Mesothelial cell of epicardium (in vitro differentiated cells): ENCODE results near the gene SAFB2. TPM values are rescaled to one million over a fixed set of nuclear protein-coding genes. Genes with fewer than 3 reads are reported as not detected.

Experiments used
- DNase-seq, 2 experiments: peaks; one replicate each; pipeline ENCODE4 v3.0.0; 2021; ENCODE audit warnings: low spot score in 2 of 2; ENCODE audit not compliant: unreplicated experiment in 2 of 2
- H3K27ac Mint-ChIP-seq: 2 replicates; pipeline ENCODE4 v1.8.0; 2021; ENCODE audit warnings: mixed read lengths
- H3K27me3 Mint-ChIP-seq: 2 replicates; pipeline ENCODE4 v1.8.0; 2021; ENCODE audit warnings: low read depth, mixed read lengths
- H3K36me3 Mint-ChIP-seq: 2 replicates; pipeline ENCODE4 v1.8.0; 2021; ENCODE audit warnings: mixed read lengths
- H3K4me1 Mint-ChIP-seq: 2 replicates; pipeline ENCODE4 v1.8.0; 2021; ENCODE audit warnings: mixed read lengths
- H3K4me3 Mint-ChIP-seq: 2 replicates; pipeline ENCODE4 v1.8.0; 2021; ENCODE audit warnings: mild to moderate bottlenecking, moderate library complexity, mixed read lengths
- H3K9me3 Mint-ChIP-seq: 2 replicates; pipeline ENCODE4 v1.8.0; 2021; ENCODE audit warnings: mixed read lengths
- CTCF ChIP-seq: fragments of 200-600 bp; sonication (generic); IDR thresholded peaks from one replicate; pipeline ENCODE4 v1.5.0; 2021; ENCODE audit warnings: antibody characterized with exemption; ENCODE audit not compliant: unreplicated experiment
- total RNA-seq: library from RNA; stranded (reverse); gene quantifications from 3 replicates; pipeline ENCODE4 v1.2.1, GENCODE V29; 2021

Gene SAFB2
- total RNA-seq, 1 donor from 2014 or later: 78.4 TPM

DNA sequence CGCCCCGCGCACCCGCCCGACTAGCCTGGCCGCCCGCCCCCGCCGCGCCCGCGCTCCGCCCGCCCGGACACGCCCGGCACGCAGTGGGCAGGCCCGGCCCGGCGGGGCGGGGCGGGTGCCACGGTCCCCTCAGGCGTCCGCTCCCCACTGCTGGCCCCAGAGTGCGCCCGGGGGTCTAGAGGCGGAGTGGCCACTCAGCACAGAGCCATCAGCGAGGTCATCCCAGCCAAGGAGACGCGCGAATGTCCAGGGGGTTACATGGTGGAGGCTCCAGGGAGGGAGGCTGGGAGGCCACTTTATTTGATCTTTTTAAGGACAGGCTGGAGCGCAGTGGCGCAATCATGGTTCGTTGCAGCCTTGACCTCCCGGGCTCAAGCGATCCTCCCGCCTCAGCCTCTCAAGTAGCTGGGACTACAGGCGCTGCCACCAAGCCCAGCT is 54.6 kb downstream of the SAFB2 start:
- Mint-ChIP-seq H3K36me3 (peaks cover 2% of the 10 kb centered on the region), H3K9me3 (peaks cover 3% of the 10 kb centered on the region), H3K27ac (no peak overlapping the region), H3K27me3 (peaks cover 29% of the 10 kb centered on the region), H3K4me1 (no peaks in the 10 kb centered on the region), H3K4me3 (peak overlapping the region; percentile 40)
- TF ChIP-seq CTCF: no peak
- no peak for DNase-seq

DNA sequence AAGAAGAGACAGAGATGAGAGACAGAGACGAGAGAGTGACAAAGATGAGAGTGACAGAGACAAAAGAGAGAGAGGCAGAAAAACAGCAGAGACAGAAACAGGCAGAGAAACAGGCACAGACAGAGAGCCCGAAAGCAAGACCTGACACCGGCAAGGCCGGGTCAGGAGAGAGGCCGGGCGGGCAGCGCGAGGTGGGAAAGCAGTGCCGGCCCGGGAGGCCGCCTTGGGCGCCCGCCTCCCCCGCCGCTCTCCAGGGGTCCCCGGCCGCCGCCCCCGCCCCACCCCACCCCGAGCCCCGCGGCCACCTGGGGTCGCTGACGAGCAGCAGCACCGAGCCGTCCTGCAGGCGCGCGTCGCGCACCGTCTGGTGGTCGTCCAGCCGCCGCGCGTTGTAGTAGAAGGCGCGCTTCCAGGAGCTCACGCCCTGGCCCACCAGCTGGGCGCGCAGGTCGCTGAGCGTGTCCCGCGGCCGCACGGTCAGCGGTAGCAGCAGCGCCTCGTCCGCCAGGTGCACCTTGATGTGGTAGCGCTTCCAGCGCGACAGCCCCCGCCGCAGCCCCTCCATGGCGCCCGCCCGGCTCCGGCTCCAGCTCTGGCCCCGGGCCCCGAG is 55.1 kb downstream of the SAFB2 start, which contains the start of gene TINCR:
TINCR (minus strand) TSS at position 594 of the 610 bp plus-strand sequence.
- Mint-ChIP-seq H3K4me3 (peak within 1 kb of the TSS; percentile 40), H3K27me3 (peaks cover 31% of the 10 kb centered on the region), H3K9me3 (peaks cover 3% of the 10 kb centered on the region), H3K4me1 (no peaks in the 10 kb centered on the region), H3K36me3 (peaks cover 2% of the 10 kb centered on the region), H3K27ac (no peak within 1 kb of the TSS)
- no peak for DNase-seq
- TF ChIP-seq CTCF: no peak

- DNase-seq: no peak
- Mint-ChIP-seq H3K27ac (no peak overlapping the region), H3K4me3 (no peak overlapping the region), H3K27me3 (peaks cover 33% of the 10 kb centered on the region), H3K9me3 (peaks cover 5% of the 10 kb centered on the region), H3K4me1 (no peaks in the 10 kb centered on the region), H3K36me3 (no peaks in the 10 kb centered on the region)
- no peak for TF ChIP-seq CTCF
These were observed 57.6 kb downstream of the SAFB2 start for GRCh38 chr19:5564930-5565329.

DNA sequence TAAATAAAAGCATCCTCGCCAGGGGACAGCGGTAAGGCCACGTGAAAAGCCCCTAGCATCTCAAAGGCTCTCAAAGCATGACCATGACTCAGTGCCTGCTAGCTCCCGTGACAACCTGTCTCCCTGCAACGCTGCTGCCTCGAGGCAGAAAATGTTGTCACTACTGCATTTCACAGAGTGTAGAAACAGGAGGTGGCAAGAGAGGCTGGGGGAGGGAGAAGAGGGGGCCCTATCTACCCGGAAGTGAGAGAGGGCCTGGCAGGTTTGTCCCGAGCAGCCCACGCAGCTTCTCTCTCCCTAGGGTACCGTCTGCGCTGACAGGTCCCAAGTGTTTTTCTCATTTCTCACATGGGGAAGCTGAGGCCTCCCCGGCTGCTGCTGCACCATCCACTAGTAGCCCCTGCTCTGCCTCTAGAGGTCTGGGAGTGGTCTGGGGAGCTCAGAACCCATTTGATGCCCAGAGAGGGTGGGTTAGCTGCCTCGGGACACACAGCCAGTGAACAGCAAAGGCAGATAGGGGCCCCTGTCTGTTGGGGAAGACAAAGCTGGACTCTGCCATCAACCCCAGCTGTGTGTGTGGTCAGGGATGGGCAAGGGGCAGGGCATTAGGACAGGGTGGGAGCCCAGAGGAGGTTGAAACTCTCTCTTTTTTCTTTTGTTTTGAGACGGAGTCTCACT is 58.5 kb downstream of the SAFB2 start:
- H3K4me1 Mint-ChIP-seq: no peaks in the 10 kb centered on the region
- DNase-seq: no peak
- no peak overlapping the region for H3K4me3 Mint-ChIP-seq
- H3K9me3 Mint-ChIP-seq: peaks cover 5% of the 10 kb centered on the region
- TF ChIP-seq CTCF: no peak
- peaks cover 26% of the 10 kb centered on the region for H3K27me3 Mint-ChIP-seq
- H3K36me3 Mint-ChIP-seq: no peaks in the 10 kb centered on the region
- no peak overlapping the region for H3K27ac Mint-ChIP-seq

GRCh38 chr19:5563008-5563431 is 59.6 kb downstream of the SAFB2 start:
- Mint-ChIP-seq H3K27ac (no peak overlapping the region), H3K4me1 (peaks cover 3% of the 10 kb centered on the region), H3K27me3 (peaks cover 15% of the 10 kb centered on the region), H3K9me3 (peaks cover 5% of the 10 kb centered on the region), H3K4me3 (no peak overlapping the region), H3K36me3 (no peaks in the 10 kb centered on the region)
- no peak for DNase-seq
- TF ChIP-seq CTCF: no peak
